Measurements from ENCODE around the gene DNAJB9.

GRCh38 chr7:108623220-108623619 is 53.5 kb downstream of the DNAJB9 start:
- TF ChIP-seq CTCF (IDR thresholded peaks at IDR 0.05) (no peak), POLR2A (IDR thresholded peaks at IDR 0.05) (no peak)

Measured in uterus (tissue), 2 donors.